CD4-positive, alpha-beta T cell treated with Interleukin-10 for 1 hour (primary cell): ENCODE measurements around the gene PCDHB2.
A peak's percentile ranks its signal among the peaks of the same experiment; 100 is the strongest.
"Not testable (repeated sequence)": the region's sequence is repeated elsewhere in the genome, so short reads cannot be mapped to it uniquely, and the experiment has no call there.

Source experiments
- DNase-seq: peaks from one replicate; pipeline ENCODE4 v3.0.0-alpha.2; 2020

PCDHB2 gene

DNA sequence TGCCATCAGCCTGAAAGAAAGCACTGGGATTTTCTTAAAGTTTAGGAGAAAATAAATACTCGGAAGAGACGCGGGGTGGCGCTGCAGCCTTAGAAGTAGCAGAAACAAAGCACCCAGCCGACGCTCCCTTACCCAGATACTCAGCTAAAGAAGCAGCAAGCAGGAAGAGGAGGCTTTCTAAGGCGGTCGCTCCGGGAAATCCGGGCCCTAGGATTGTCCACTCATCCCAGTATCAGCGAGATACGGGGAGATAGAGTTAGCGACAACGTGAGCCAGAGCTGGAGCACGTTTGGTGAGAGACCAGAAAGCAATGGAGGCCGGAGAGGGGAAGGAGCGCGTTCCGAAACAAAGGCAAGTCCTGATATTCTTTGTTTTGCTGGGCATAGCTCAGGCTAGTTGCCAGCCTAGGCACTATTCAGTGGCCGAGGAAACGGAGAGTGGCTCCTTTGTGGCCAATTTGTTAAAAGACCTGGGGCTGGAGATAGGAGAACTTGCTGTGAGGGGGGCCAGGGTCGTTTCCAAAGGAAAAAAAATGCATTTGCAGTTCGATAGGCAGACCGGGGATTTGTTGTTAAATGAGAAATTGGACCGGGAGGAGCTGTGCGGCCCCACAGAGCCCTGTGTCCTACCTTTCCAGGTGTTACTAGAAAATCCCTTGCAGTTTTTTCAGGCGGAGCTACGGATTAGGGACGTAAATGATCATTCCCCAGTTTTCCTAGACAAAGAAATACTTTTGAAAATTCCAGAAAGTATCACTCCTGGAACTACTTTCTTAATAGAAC lies at the start of gene PCDHB2:
PCDHB2 (plus strand) TSS at position 135 of the 782 bp plus-strand sequence; CDS start at position 311, 176 bp downstream.
- peak; percentile 1 for DNase-seq

DNA sequence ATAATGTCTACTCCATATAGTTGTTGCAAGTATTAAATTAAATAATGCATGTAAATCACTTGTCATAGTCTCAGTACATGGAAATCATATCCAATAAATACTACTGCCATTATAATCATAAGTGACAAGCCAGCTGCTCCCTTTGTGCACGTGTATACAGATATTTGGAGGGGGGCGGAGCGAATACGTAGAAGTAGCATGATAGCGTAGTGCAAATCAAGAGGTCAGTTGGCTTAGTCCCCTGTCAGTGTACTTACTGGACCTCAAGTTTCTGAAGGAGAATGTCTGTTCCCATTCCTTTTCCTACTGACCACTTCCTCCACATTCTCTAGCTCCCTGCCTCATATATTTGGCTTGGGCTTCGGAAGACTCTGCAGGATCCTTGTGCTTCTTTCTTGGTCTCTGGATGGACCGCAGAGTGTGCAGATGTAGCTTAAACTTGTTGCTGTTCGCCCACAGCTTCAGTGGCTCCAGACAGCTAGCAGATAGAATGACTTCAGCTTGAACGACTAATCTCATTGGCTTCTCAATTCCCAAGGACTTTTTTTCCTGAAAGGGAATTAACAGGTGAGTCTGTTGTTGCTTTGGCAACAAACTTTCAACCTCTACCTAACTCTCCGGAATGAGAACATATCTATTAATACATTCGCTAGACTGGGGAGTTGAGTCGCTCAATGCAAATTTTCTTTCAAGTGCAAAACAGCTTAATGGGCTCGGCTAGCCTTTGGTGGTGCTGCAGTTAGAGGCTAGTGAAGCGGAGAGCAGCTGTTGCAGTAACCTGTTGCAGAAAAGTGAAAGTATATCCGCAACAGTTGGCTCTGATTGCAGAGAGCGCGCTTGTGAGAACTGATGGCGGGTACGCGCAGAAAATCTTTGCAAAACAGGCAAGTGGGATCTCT lies 43.5 kb upstream of the PCDHB2 start, which contains the start of gene PCDHB1:
PCDHB1 (plus strand) TSS at position 753 of the 899 bp plus-strand sequence; CDS start at position 850, 97 bp downstream.
- no peak for DNase-seq

DNA sequence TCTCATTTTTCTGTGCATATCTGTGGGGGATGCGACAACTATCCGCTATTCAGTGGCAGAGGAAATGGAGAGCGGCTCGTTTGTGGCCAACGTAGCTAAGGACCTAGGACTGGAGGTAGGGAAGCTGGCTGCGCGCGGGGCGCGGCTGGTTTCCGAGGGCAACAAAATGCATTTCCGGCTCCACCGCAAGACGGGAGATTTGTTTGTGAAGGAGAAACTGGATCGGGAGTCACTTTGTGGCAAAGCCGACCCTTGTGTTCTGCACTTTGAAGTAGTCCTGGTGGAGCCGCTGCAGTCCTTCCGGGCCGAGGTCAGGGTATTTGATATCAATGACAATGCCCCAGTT lies 42.9 kb upstream of the PCDHB2 start:
- no peak for DNase-seq

GRCh38 chr5:141077826-141078225 lies 16.6 kb upstream of the PCDHB2 start:
- DNase-seq, result no peak

GRCh38 chr5:141082228-141082627 lies 12.2 kb upstream of the PCDHB2 start:
- no peak for DNase-seq

DNA sequence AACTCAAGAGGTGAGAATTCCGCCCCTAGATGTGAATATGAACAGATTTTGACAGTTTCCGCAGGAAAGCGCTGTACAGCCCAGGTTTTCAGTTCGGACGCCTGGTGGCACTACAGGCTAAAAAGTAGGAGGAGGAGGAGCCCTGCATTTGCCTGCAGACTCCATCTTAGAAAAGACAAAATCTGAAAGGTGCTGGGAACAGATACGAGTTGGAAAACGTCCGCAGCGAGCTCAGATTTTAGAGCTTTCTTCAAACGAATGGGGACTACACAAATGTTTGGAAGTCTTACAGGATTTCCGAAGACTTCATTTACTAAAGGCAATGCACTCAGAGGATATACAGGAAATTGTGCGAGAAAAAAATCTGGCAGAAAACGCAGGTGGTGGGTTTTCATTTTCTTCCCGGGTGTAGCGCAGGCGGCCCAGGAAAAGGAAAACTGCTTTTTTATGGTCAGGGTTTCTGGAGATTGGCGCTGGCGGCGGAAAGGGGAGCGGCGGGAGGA lies 9.9 kb upstream of the PCDHB2 start:
- peak; percentile 56 for DNase-seq

DNA sequence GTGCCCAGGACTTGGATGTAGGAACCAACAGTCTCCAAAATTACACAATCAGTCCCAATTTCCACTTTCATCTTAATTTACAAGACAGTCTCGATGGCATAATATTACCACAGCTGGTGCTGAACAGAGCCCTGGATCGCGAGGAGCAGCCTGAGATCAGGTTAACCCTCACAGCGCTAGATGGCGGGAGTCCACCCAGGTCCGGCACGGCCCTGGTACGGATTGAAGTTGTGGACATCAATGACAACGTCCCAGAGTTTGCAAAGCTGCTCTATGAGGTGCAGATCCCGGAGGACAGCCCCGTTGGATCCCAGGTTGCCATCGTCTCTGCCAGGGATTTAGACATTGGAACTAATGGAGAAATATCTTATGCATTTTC lies 837 bp downstream of the PCDHB2 start:
- DNase-seq, result no peak

GRCh38 chr5:141096181-141096580 lies 1.8 kb downstream of the PCDHB2 start:
- not testable (repeated sequence) for DNase-seq

DNA sequence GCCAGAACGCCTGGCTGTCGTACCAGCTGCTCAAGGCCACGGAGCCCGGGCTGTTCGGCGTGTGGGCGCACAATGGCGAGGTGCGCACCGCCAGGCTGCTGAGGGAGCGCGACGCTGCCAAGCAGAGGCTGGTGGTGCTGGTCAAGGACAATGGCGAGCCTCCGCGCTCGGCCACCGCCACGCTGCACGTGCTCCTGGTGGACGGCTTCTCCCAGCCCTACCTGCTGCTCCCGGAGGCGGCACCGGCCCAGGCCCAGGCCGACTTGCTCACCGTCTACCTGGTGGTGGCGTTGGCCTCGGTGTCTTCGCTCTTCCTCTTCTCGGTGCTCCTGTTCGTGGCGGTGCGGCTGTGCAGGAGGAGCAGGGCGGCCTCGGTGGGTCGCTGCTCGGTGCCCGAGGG lies 2.2 kb downstream of the PCDHB2 start:
- not testable (repeated sequence) for DNase-seq

- DNase-seq, result no peak
These were observed 5.9 kb downstream of the PCDHB2 start, which contains the start of gene PCDHB3 for GRCh38 chr5:141100243-141100805. Gene PCDHB3 (plus strand): TSS chr5:141100473. CDS start chr5:141100650, 177 bp downstream.

GRCh38 chr5:141101059-141101458 lies 6.6 kb downstream of the PCDHB2 start:
- no peak for DNase-seq

GRCh38 chr5:141102070-141102469 lies 7.7 kb downstream of the PCDHB2 start:
- DNase-seq, result not testable (repeated sequence)

GRCh38 chr5:141102471-141102870 lies 8.1 kb downstream of the PCDHB2 start:
- not testable (repeated sequence) for DNase-seq

GRCh38 chr5:141105350-141105749 lies 10.9 kb downstream of the PCDHB2 start:
- DNase-seq, result no peak

GRCh38 chr5:141119250-141119649 lies 24.8 kb downstream of the PCDHB2 start:
- DNase-seq, result no peak

DNA sequence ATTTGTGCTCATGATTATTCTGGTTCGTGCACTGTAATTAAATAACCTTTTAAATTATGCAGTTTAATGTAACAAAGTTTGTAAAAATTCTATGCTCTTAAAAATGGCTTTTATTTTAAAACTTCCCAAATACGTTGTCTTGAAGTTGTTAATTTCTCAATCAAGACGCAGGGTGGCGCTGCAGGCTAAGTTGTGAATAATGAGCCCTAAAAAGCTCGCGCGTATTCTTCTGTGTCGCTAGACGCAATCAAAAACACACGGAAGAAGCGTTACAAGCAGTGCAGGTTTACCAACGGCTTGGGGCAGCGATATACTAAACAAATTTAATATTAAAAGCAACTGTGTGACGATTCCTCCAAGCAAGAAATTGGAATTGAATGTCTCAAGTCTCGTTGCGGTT lies 27.1 kb downstream of the PCDHB2 start, which contains the start of gene PCDHB4:
PCDHB4 (plus strand) TSS at position 256 of the 400 bp plus-strand sequence. CDS start 181 bp downstream, outside the sequence.
- DNase-seq, result no peak

GRCh38 chr5:141121985-141122384 lies 27.6 kb downstream of the PCDHB2 start:
- no peak for DNase-seq

- DNase-seq, result not testable (repeated sequence)
These were observed 29.2 kb downstream of the PCDHB2 start for GRCh38 chr5:141123396-141124135.

GRCh38 chr5:141127305-141127704 lies 32.9 kb downstream of the PCDHB2 start:
- no peak for DNase-seq

- DNase-seq, result no peak
These were observed 40.8 kb downstream of the PCDHB2 start, which contains the start of gene PCDHB5 for GRCh38 chr5:141135030-141135717. Gene PCDHB5 (plus strand): TSS chr5:141135206. CDS start chr5:141135435, 229 bp downstream.

- DNase-seq, result no peak
These were observed 41.4 kb downstream of the PCDHB2 start for GRCh38 chr5:141135718-141136266.
